ENCODE results near the gene RGMB.
A peak's percentile ranks its signal among the peaks of the same experiment; 100 is the strongest.

Gene RGMB

GRCh38 chr5:98816582-98817222 is 43.2 kb downstream of the RGMB start:
- DNase-seq (ENCODE audit: insufficient read length, low spot score) (no peak), FAIRE-seq (no peak)

- FAIRE-seq (no peak), DNase-seq (ENCODE audit: insufficient read length, low spot score) (no peak)
Observed at GRCh38 chr5:98825582-98826375, 52.3 kb downstream of the RGMB start.

GRCh38 chr5:98827161-98827560 is 53.7 kb downstream of the RGMB start:
- FAIRE-seq, result peak; percentile 76
- DNase-seq (ENCODE audit: insufficient read length, low spot score), result no peak

GRCh38 chr5:98827588-98828284 is 54.3 kb downstream of the RGMB start:
- no peak for FAIRE-seq
- no peak for DNase-seq (ENCODE audit: insufficient read length, low spot score)

- no peak for DNase-seq (ENCODE audit: insufficient read length, low spot score)
- FAIRE-seq, result peak; percentile 8
Observed at GRCh38 chr5:98836175-98836574, 62.7 kb downstream of the RGMB start.

GRCh38 chr5:98839469-98840383 is 66.3 kb downstream of the RGMB start:
- FAIRE-seq (no peak), DNase-seq (ENCODE audit: insufficient read length, low spot score) (no peak)

GRCh38 chr5:98840946-98841345 is 67.5 kb downstream of the RGMB start:
- no peak for DNase-seq (ENCODE audit: insufficient read length, low spot score)
- no peak for FAIRE-seq

- DNase-seq (ENCODE audit: insufficient read length, low spot score), result no peak
- no peak for FAIRE-seq
Observed at GRCh38 chr5:98843481-98843880, 70.0 kb downstream of the RGMB start.

- FAIRE-seq (no peak), DNase-seq (ENCODE audit: insufficient read length, low spot score) (no peak)
Observed at GRCh38 chr5:98844865-98845264, 71.4 kb downstream of the RGMB start.

- FAIRE-seq, result no peak
- DNase-seq (ENCODE audit: insufficient read length, low spot score), result no peak
Observed at GRCh38 chr5:98845878-98846277, 72.4 kb downstream of the RGMB start.

Data from GM19239 (cell line).